ENCODE measurements around the gene OVOL3. TPM values are rescaled to one million over a fixed set of nuclear protein-coding genes. Genes with fewer than 3 reads are reported as not detected.

Gene OVOL3
- total RNA-seq, 2 donors from 2014 or later: not detected

DNA sequence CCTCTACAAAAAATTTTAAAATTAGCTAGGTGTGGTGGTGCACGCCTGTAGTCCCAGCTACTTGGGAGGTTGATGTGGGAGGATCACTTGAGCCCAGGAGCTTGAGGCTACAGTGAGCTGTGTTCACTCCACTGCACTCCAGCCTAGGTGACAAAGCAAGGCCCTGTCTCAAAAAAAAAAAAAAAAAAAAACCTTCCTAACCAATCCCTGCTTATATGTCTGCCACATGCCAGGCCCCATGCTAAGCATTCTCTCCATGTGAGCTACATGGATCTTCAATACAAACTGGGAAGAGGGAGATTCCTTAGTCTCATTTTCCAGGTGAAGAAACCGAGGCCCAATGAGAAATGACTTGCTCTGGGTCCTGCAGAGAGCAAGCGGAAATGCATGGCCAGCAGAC is 2.3 kb upstream of the OVOL3 start:
- no peak overlapping the region for H3K4me3 Mint-ChIP-seq
- no peaks in the 10 kb centered on the region for H3K36me3 Mint-ChIP-seq
- DNase-seq (ENCODE audit: low spot score) (no peak), ATAC-seq (no peak)
- H3K9me3 Mint-ChIP-seq: no peaks in the 10 kb centered on the region
- H3K27me3 Mint-ChIP-seq: no peaks in the 10 kb centered on the region
- H3K4me1 Mint-ChIP-seq (ENCODE audit: low read depth in 2 of 2): peaks cover 10% of the 10 kb centered on the region in 2 donors
- H3K27ac Mint-ChIP-seq: no peak overlapping the region

GRCh38 chr19:36111200-36111539 is 227 bp downstream of the OVOL3 start:
- Mint-ChIP-seq H3K4me3 (no peak overlapping the region), H3K9me3 (no peaks in the 10 kb centered on the region), H3K27me3 (no peaks in the 10 kb centered on the region), H3K4me1 (ENCODE audit: low read depth in 2 of 2) (peaks cover 24 to 28% of the 10 kb centered on the region in 2 donors), H3K27ac (no peak overlapping the region), H3K36me3 (no peaks in the 10 kb centered on the region)
- no peak for ATAC-seq
- no peak for DNase-seq (ENCODE audit: low spot score)

DNA sequence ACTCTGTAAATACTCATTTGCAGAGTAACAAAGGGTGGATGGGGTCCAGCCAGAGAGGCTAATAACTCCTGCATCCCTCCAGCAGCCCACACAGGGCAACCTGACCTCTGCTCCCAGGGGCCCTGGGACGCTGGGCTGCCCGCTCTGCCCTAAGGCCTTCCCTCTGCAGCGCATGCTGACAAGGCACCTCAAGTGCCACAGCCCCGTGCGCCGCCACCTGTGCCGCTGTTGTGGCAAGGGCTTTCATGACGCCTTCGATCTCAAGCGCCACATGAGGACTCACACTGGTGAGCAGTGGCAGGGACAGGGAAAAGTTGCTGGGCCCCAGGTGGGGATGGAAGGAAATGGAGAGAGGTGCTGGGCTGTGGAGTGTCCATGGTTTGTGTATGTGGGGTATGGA is 1.7 kb downstream of the OVOL3 start:
- peaks cover 4% of the 10 kb centered on the region for H3K36me3 Mint-ChIP-seq
- H3K27me3 Mint-ChIP-seq: no peaks in the 10 kb centered on the region
- no peak for DNase-seq (ENCODE audit: low spot score)
- no peak for ATAC-seq
- peak overlapping the region; percentile 95 for H3K4me3 Mint-ChIP-seq
- no peaks in the 10 kb centered on the region for H3K9me3 Mint-ChIP-seq
- H3K4me1 Mint-ChIP-seq (ENCODE audit: low read depth in 2 of 2): peaks cover 30 to 37% of the 10 kb centered on the region in 2 donors
- peak overlapping the region in 1 of 2 donors; percentile 94 for H3K27ac Mint-ChIP-seq

DNA sequence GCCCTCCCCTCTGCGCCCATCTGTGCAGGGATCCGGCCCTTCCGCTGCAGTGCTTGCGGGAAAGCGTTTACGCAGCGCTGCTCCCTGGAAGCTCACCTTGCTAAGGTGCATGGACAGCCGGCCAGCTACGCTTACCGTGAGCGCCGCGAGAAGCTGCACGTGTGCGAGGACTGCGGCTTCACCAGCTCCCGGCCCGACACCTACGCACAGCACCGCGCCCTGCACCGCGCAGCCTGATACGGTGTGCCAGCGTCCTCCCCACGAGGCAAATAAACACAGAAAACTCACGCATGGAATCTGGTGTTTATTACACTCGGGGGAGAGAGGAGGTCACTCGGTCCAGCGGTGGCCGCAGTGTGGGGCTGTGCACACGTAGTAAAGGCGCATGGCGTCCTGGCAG is 2.5 kb downstream of the OVOL3 start:
- no peaks in the 10 kb centered on the region for H3K27me3 Mint-ChIP-seq
- H3K4me1 Mint-ChIP-seq (ENCODE audit: low read depth in 2 of 2): peaks cover 34 to 42% of the 10 kb centered on the region in 2 donors
- ATAC-seq (no peak), DNase-seq (ENCODE audit: low spot score) (no peak)
- peak overlapping the region; percentile 94 to 98 for H3K27ac Mint-ChIP-seq
- H3K36me3 Mint-ChIP-seq: peaks cover 10% of the 10 kb centered on the region
- peak overlapping the region; percentile 95 for H3K4me3 Mint-ChIP-seq
- H3K9me3 Mint-ChIP-seq: no peaks in the 10 kb centered on the region

DNA sequence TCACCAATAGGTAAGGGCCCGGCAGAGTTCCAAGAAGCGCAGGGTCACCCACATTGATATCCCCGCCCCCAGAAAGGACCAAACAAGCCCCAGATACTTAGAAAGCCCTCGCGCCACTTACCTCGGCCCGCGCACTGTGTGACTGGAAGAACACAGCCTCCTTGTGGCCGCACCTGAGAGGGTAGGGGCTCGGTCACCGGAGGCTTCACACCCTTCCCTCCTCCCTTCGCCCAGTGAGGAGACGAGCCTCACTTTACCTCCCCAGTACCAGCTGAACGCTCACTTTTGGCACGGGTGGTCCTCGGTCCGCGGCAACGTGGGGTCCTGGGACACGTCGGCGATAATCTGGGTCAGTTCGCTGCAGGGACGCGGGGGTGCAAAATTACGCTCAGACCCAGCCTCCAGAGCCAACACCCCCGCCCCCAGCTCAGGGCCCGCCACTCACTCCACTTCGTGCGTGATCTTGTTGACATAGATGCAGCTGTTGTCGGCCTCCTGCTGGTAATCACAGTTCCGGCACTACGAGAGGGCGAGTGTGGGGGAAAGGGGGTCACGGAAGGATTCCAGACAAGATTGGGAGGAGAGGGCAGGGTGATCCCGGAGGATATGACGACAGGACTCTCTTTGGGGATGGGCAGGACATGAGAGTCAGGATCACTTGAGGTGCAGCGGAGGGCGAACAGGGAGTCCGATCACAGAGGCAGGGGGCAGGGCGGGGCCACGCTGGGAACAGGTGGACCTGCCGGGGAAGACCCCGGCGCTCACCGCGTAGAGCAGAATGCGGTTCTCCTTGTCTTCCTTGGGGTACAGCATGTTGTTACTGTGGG is 3.2 kb downstream of the OVOL3 start:
- Mint-ChIP-seq H3K27me3 (no peaks in the 10 kb centered on the region), H3K9me3 (no peaks in the 10 kb centered on the region), H3K4me1 (ENCODE audit: low read depth in 2 of 2) (peaks cover 34 to 42% of the 10 kb centered on the region in 2 donors), H3K27ac (peak overlapping the region; percentile 94 to 98), H3K4me3 (peak overlapping the region; percentile 95), H3K36me3 (peaks cover 10% of the 10 kb centered on the region)
- DNase-seq (ENCODE audit: low spot score): peak; percentile 54
- ATAC-seq: no peak

- peaks cover 10% of the 10 kb centered on the region for H3K36me3 Mint-ChIP-seq
- no peaks in the 10 kb centered on the region for H3K9me3 Mint-ChIP-seq
These were observed 3.9 kb downstream of the OVOL3 start, which contains the start of gene POLR2I for GRCh38 chr19:36114721-36115452. TSS of gene POLR2I (minus strand) at chr19:36114875. CDS start at chr19:36114856, 19 bp downstream.

DNA sequence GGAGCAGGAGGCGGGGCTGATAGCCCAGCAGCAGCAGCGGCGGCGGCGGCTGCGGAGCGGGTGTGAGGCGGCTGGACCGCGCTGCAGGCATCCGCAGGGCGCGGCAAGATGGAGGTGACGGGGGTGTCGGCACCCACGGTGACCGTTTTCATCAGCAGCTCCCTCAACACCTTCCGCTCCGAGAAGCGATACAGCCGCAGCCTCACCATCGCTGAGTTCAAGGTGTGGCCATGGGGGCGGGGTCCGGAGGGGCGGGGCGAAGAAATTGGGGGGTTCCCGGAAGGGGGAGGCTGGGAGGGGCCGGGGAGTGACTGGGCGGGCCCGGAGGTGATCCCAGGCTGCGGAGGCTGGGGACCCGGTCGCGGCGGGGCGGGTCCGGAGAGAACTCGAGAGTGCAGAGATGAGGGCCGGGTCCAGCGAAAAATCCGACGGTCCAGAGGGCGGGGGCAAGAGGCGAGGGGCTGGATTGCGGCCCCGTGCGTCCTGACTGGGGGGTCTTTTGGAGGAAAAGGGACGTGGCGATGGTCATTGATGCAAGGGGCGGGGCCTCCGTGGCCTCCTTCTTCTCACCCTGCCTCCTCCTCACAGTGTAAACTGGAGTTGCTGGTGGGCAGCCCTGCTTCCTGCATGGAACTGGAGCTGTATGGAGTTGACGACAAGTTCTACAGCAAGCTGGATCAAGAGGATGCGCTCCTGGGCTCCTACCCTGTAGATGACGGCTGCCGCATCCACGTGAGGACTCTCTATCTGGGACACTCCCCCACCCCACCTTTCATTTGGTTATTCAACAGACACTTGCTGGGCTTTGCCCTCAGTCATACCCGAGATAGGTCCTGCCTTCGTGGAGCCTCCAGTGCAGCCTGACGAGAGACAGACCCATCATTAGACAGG is 4.8 kb downstream of the OVOL3 start, which contains the start of gene TBCB:
TSS of gene TBCB (plus strand) at position 16 of the 891 bp plus-strand sequence. CDS start at position 109, 93 bp downstream.
- no peaks in the 10 kb centered on the region for H3K27me3 Mint-ChIP-seq
- ATAC-seq (peak; percentile 74 to 79), DNase-seq (ENCODE audit: low spot score) (peak; percentile 89)
- no peaks in the 10 kb centered on the region for H3K9me3 Mint-ChIP-seq
- peak within 1 kb of the TSS; percentile 94 to 98 for H3K27ac Mint-ChIP-seq
- H3K36me3 Mint-ChIP-seq: peaks cover 10% of the 10 kb centered on the region
- peak within 1 kb of the TSS; percentile 95 for H3K4me3 Mint-ChIP-seq
- H3K4me1 Mint-ChIP-seq (ENCODE audit: low read depth in 2 of 2): peaks cover 39 to 42% of the 10 kb centered on the region in 2 donors

More at GRCh38 chr19:36114721-36115452, 3.9 kb downstream of the OVOL3 start, which contains the start of gene POLR2I:
- peaks cover 35 to 42% of the 10 kb centered on the region in 2 donors for H3K4me1 Mint-ChIP-seq (ENCODE audit: low read depth in 2 of 2)
- DNase-seq (ENCODE audit: low spot score): peak; percentile 99
- peak within 1 kb of the TSS; percentile 94 to 98 for H3K27ac Mint-ChIP-seq
- ATAC-seq: peak; percentile 94 to 95
- no peaks in the 10 kb centered on the region for H3K27me3 Mint-ChIP-seq
- peak within 1 kb of the TSS; percentile 95 for H3K4me3 Mint-ChIP-seq

DNA sequence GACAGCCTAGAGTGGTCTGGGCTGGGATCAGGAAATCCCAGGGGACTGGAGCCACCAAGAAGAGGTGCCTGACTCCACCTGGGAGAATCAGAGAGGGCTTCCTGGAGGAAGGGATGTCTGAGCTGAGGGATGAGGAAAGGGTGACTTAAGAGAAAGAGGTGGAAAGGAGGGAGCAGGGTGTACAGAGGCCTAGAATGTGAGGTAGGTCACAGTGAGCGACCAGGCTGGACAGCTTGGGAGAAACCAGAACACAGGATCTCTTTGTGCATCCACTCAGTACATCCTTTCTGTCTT is 5.3 kb downstream of the OVOL3 start:
- Mint-ChIP-seq H3K27me3 (no peaks in the 10 kb centered on the region), H3K36me3 (peaks cover 10% of the 10 kb centered on the region), H3K9me3 (no peaks in the 10 kb centered on the region), H3K27ac (peak overlapping the region; percentile 94 to 98), H3K4me3 (peak overlapping the region; percentile 95), H3K4me1 (ENCODE audit: low read depth in 2 of 2) (peaks cover 39 to 42% of the 10 kb centered on the region in 2 donors)
- ATAC-seq: no peak
- no peak for DNase-seq (ENCODE audit: low spot score)

DNA sequence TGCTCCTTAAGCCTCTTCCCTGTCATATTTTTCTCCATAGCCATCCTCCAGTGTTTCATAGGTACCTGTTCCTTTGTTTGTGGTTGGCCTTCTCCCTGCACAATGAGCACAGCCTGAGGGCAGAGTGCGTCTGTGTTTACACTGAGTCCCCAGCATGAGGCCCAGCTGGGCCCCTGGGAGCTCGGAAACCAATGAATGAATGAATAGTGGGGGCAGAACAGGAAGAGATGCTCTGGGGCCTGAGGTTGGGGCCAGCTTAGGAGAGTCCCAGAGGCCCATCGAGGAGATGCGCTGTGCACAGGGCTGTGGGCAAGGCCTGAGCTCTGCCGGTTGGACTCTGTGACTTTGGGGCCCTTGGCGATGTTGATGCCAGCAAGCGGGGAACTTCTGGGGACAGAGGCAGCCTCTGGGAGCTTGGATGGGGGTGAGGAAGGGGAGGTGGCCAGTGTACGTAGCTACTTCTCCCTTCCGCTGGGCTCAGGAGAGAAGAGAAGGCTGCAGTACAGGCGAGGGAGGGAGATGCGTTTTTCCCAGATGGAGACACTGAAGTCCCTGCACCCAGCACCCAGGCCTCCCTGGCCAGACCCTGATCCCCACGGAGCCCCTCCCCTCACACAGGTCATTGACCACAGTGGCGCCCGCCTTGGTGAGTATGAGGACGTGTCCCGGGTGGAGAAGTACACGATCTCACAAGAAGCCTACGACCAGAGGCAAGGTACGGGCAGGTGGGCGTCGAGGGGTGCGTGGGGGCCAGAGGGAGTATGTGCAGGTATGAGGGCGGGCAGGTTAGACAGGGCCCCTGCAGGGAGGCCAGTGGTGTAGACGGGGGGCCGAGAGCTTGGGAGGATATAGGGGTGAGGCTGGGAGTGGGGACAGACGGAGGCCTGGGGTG is 9.4 kb downstream of the OVOL3 start:
- ATAC-seq (no peak), DNase-seq (ENCODE audit: low spot score) (no peak)
- H3K9me3 Mint-ChIP-seq: no peaks in the 10 kb centered on the region
- peaks cover 12% of the 10 kb centered on the region for H3K36me3 Mint-ChIP-seq
- peak overlapping the region in 1 of 2 donors; percentile 9 for H3K27ac Mint-ChIP-seq
- H3K4me3 Mint-ChIP-seq: no peak overlapping the region
- H3K4me1 Mint-ChIP-seq (ENCODE audit: low read depth in 2 of 2): peaks cover 18 to 19% of the 10 kb centered on the region in 2 donors
- no peaks in the 10 kb centered on the region for H3K27me3 Mint-ChIP-seq

DNA sequence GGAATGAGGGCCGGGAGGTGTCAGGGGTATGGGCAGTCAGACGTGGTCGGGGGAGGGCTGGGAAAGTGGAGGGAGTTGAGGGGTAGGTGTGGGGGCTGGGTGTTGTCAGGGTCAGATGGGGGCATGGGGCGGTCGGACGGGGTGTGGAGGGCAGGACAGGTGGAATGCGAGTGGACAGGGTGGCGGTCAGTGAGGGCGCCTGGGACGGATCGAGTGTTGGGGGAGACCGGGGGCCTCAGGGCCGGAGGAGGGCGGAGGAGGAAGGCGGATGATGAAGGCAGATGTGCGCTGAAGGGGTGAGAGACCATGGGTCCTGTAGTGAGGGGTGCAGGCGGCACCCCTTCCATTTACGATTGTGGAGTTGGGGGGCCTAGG is 10.0 kb downstream of the OVOL3 start:
- Mint-ChIP-seq H3K27me3 (no peaks in the 10 kb centered on the region), H3K4me3 (no peak overlapping the region), H3K9me3 (no peaks in the 10 kb centered on the region), H3K4me1 (ENCODE audit: low read depth in 2 of 2) (peaks cover 21 to 23% of the 10 kb centered on the region in 2 donors), H3K36me3 (peaks cover 17% of the 10 kb centered on the region), H3K27ac (no peak overlapping the region)
- ATAC-seq (no peak), DNase-seq (ENCODE audit: low spot score) (no peak)

GRCh38 chr19:36121486-36122124 is 10.7 kb downstream of the OVOL3 start:
- H3K9me3 Mint-ChIP-seq: no peaks in the 10 kb centered on the region
- H3K27me3 Mint-ChIP-seq: no peaks in the 10 kb centered on the region
- no peak for DNase-seq (ENCODE audit: low spot score)
- ATAC-seq: peak in 1 of 2 donors; percentile 29
- no peak overlapping the region for H3K4me3 Mint-ChIP-seq
- H3K4me1 Mint-ChIP-seq (ENCODE audit: low read depth in 2 of 2): peaks cover 17 to 18% of the 10 kb centered on the region in 2 donors
- H3K36me3 Mint-ChIP-seq: peaks cover 17% of the 10 kb centered on the region
- H3K27ac Mint-ChIP-seq: no peak overlapping the region

- ATAC-seq: no peak
- H3K36me3 Mint-ChIP-seq: peaks cover 7% of the 10 kb centered on the region
- no peak overlapping the region for H3K4me3 Mint-ChIP-seq
- no peak for DNase-seq (ENCODE audit: low spot score)
- peaks cover 7 to 12% of the 10 kb centered on the region in 2 donors for H3K4me1 Mint-ChIP-seq (ENCODE audit: low read depth in 2 of 2)
- peak overlapping the region; percentile 23 to 72 for H3K27ac Mint-ChIP-seq
- H3K9me3 Mint-ChIP-seq: no peaks in the 10 kb centered on the region
- no peaks in the 10 kb centered on the region for H3K27me3 Mint-ChIP-seq
These were observed 14.6 kb downstream of the OVOL3 start for GRCh38 chr19:36125557-36125956.
